AG09309 (cell line): Measurements from ENCODE around the gene NKAP.
A peak's percentile ranks its signal among the peaks of the same experiment; 100 is the strongest.

ENCODE experiments used
- DNase-seq: peaks from one replicate; pipeline ENCODE4 v3.0.0-alpha.2; 2010; ENCODE audit warnings: low read depth
- H3K4me3 ChIP-seq: 2 replicates; pipeline ENCODE4 v1.5.1; 2011; ENCODE audit warnings: mild to moderate bottlenecking, low read depth, low read length, moderate library complexity; ENCODE audit not compliant: control insufficient read depth
- TF ChIP-seq, protein P1 (sequence below): IDR thresholded peaks from 2 replicates; pipeline ENCODE4 v1.5.1; 2011; ENCODE audit warnings: mild to moderate bottlenecking, low read depth, low read length, inconsistent platforms; ENCODE audit not compliant: insufficient read depth, control insufficient read depth; ENCODE audit errors: missing control alignments

NKAP gene

GRCh38 chrX:119943185-119943988, at the start of gene NKAP:
NKAP (minus strand) TSS chrX:119943751; CDS start chrX:119943605, 146 bp downstream.
- DNase-seq = peak; percentile 83
- peak within 1 kb of the TSS; percentile 85 for H3K4me3 ChIP-seq
- TF ChIP-seq, protein P1, sequence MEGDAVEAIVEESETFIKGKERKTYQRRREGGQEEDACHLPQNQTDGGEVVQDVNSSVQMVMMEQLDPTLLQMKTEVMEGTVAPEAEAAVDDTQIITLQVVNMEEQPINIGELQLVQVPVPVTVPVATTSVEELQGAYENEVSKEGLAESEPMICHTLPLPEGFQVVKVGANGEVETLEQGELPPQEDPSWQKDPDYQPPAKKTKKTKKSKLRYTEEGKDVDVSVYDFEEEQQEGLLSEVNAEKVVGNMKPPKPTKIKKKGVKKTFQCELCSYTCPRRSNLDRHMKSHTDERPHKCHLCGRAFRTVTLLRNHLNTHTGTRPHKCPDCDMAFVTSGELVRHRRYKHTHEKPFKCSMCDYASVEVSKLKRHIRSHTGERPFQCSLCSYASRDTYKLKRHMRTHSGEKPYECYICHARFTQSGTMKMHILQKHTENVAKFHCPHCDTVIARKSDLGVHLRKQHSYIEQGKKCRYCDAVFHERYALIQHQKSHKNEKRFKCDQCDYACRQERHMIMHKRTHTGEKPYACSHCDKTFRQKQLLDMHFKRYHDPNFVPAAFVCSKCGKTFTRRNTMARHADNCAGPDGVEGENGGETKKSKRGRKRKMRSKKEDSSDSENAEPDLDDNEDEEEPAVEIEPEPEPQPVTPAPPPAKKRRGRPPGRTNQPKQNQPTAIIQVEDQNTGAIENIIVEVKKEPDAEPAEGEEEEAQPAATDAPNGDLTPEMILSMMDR = no peak

- H3K4me3 ChIP-seq = no peak overlapping the region
- DNase-seq = no peak
- TF ChIP-seq, protein P1 = no peak
Measured at GRCh38 chrX:119991005-119991787, 47.6 kb upstream of the NKAP start.

GRCh38 chrX:119990556-119991004, 47.0 kb upstream of the NKAP start:
- TF ChIP-seq, protein P1 = no peak

GRCh38 chrX:119989905-119990555, 46.5 kb upstream of the NKAP start:
- DNase-seq = no peak
- no peak overlapping the region for H3K4me3 ChIP-seq
- TF ChIP-seq, protein P1 = no peak

More at GRCh38 chrX:119990556-119991004, 47.0 kb upstream of the NKAP start:
- no peak for DNase-seq
- no peak overlapping the region for H3K4me3 ChIP-seq

DNA sequence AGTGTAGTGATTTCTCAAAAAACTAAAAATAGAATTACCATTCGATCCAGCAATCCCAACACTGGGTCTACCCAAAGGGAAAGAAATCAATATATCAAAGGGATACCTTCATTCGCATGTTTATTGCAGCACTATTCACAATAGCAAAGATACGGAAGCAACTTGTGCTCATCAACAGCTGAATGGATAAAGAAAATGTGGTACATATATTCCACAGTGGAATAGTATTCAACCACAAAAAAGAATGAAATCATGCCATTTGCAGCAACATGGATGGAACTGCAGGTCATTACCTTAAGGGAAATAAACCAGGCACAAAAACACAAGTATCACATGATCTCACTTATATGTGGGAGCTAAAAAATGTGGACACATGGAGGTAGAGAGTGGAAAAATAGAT, 42.7 kb upstream of the NKAP start:
- no peak for DNase-seq
- TF ChIP-seq, protein P1 = no peak
- no peak overlapping the region for H3K4me3 ChIP-seq

DNA sequence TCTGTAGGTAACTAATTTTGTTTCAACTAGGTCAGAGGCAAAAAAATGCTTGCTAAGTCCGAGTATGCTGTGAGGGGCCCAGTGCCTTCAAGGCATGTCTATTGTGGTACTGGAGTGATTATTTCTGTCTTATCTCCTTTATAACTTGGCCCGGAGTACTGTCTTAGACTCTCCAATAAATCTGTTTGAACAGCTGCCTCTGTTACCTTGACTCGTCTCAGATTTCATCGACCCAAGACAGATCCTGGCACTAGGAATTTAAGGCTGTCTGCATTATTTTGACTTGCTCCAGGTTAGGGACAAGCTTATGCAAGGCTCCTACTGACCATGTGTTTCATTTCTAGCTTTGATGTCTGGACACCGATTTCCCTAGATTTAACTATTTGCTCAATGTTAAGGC, 41.1 kb upstream of the NKAP start:
- DNase-seq = no peak
- TF ChIP-seq, protein P1 = no peak

More for the DNA sequence above, 41.1 kb upstream of the NKAP start:
- no peak overlapping the region for H3K4me3 ChIP-seq
